ENCODE data around the gene MAPK13.

Gene MAPK13

GRCh38 chr6:36101691-36102090 lies 28.6 kb upstream of the MAPK13 start:
- no peaks in the 10 kb centered on the region for H3K9me3 ChIP-seq (ENCODE audit: control insufficient read depth, insufficient read depth, low read depth, low read length)
- ChIA-PET POLR2A (no interaction called here), CTCF (interaction anchor here (1.3 to 4.7 kb wide), 2 partner anchors 74 to 364 kb away, joined by 3 to 21 read pairs; partner anchors contain the start of gene MAPK14)
- H3K4me1 ChIP-seq (ENCODE audit: control insufficient read depth, insufficient read depth, low read length) = no peaks in the 10 kb centered on the region
- H3K36me3 ChIP-seq (ENCODE audit: control insufficient read depth in 2 of 2, insufficient read depth in 1 of 2, low read length in 2 of 2) = peaks cover 0 to 52% of the 10 kb centered on the region in 2 experiments; a peak in 2 of 3 replicates
- H3K4me3 ChIP-seq (ENCODE audit: low read depth, low read length) = no peak overlapping the region
- TF ChIP-seq ZNF488 (tag by site-specific recombination; IDR thresholded peaks at IDR 0.05) = no peak
- TF ChIP-seq ZBTB10 (tag by site-specific recombination; IDR thresholded peaks at IDR 0.05) = no peak
- no peak for TF ChIP-seq ZNF837 (tag by site-specific recombination; IDR thresholded peaks at IDR 0.05)
- TF ChIP-seq ZNF76 (tag by site-specific recombination; IDR thresholded peaks at IDR 0.05; ENCODE audit: borderline replicate concordance, low read depth) = no peak
- no peak for TF ChIP-seq ELK4 (IDR thresholded peaks at IDR 0.05; ENCODE audit: borderline replicate concordance, low read depth, low read length)
- H3K27ac ChIP-seq (ENCODE audit: extremely low read depth, low read depth, low read length) = no peak overlapping the region

GRCh38 chr6:36102853-36103252 lies 27.5 kb upstream of the MAPK13 start:
- Histone ChIP-seq H3K36me3 (ENCODE audit: control insufficient read depth in 2 of 2, insufficient read depth in 1 of 2, low read length in 2 of 2) (peaks cover 0 to 51% of the 10 kb centered on the region in 2 experiments; a peak in 2 of 3 replicates), H3K9me3 (ENCODE audit: control insufficient read depth, insufficient read depth, low read depth, low read length) (no peaks in the 10 kb centered on the region), H3K27ac (ENCODE audit: extremely low read depth, low read depth, low read length) (no peak overlapping the region), H3K4me1 (ENCODE audit: control insufficient read depth, insufficient read depth, low read length) (no peaks in the 10 kb centered on the region), H3K4me3 (ENCODE audit: low read depth, low read length) (no peak overlapping the region)
- ChIA-PET POLR2A (no interaction called here), CTCF (interaction anchor here (0.6 to 7.5 kb wide), 4 partner anchors 9 to 75 kb away, joined by 3 to 77 read pairs (median 12); partner anchors contain the start of gene MAPK14)
- no peak for TF ChIP-seq ZNF670 (tag by site-specific recombination; IDR thresholded peaks at IDR 0.05; ENCODE audit: low read depth)
- 0 out of 2 replicates have a peak, but pooled peaks have one; percentile 33 for TF ChIP-seq PRDM1 (tag by site-specific recombination; IDR thresholded peaks at IDR 0.05)

- Histone ChIP-seq H3K9me3 (ENCODE audit: control insufficient read depth, insufficient read depth, low read depth, low read length) (no peaks in the 10 kb centered on the region), H3K4me1 (ENCODE audit: control insufficient read depth, insufficient read depth, low read length) (no peaks in the 10 kb centered on the region), H3K4me3 (ENCODE audit: low read depth, low read length) (no peak overlapping the region), H3K36me3 (ENCODE audit: control insufficient read depth in 2 of 2, insufficient read depth in 1 of 2, low read length in 2 of 2) (peaks cover 4 to 68% of the 10 kb centered on the region in 2 experiments), H3K27ac (ENCODE audit: extremely low read depth, low read depth, low read length) (no peak overlapping the region)
- ChIA-PET POLR2A (no interaction called here), CTCF (interaction anchor here (0.6 to 7.5 kb wide), 5 partner anchors 11 to 292 kb away, joined by 3 to 77 read pairs (median 4); partner anchors contain the start of gene MAPK14)
- TF ChIP-seq ZBTB48 (tag by site-specific recombination; IDR thresholded peaks at IDR 0.05) = no peak
- no peak for TF ChIP-seq ZNF501 (tag by site-specific recombination; IDR thresholded peaks at IDR 0.05)
- no peak for TF ChIP-seq ZNF362 (tag by site-specific recombination; IDR thresholded peaks at IDR 0.05)
- peak; percentile 74 for TF ChIP-seq ATF2 (tag by site-specific recombination; IDR thresholded peaks at IDR 0.05; ENCODE audit: low read depth)
- peak; percentile 52; the same call in 1 of the 2 replicates for TF ChIP-seq ZBTB21 (tag by site-specific recombination; IDR thresholded peaks at IDR 0.05)
- no peak for TF ChIP-seq ZNF112 (tag by site-specific recombination; IDR thresholded peaks at IDR 0.05)
- TF ChIP-seq ZNF629 (tag by site-specific recombination; IDR thresholded peaks at IDR 0.05) = peak; percentile 29; the same call in 1 of the 2 replicates
- no peak for TF ChIP-seq SCRT2 (tag by site-specific recombination; IDR thresholded peaks at IDR 0.05)
- no peak for TF ChIP-seq ZNF768 (tag by site-specific recombination; IDR thresholded peaks at IDR 0.05)
- TF ChIP-seq ZNF660 (tag by site-specific recombination; IDR thresholded peaks at IDR 0.05) = 0 out of 2 replicates have a peak, but pooled peaks have one; percentile 16
Measured at GRCh38 chr6:36104836-36105235, 25.5 kb upstream of the MAPK13 start.

Data from HEK293 (cell line).